NCI-H2227 treated with DMSO at 0.1 percent for 48 hours (cell line): ENCODE data around the gene ARHGEF26.

Experiments
- DNase-seq: peaks from one replicate; lab custom pipeline; 2025; lab: John Stamatoyannopoulos, UW

The ARHGEF26 gene

DNA sequence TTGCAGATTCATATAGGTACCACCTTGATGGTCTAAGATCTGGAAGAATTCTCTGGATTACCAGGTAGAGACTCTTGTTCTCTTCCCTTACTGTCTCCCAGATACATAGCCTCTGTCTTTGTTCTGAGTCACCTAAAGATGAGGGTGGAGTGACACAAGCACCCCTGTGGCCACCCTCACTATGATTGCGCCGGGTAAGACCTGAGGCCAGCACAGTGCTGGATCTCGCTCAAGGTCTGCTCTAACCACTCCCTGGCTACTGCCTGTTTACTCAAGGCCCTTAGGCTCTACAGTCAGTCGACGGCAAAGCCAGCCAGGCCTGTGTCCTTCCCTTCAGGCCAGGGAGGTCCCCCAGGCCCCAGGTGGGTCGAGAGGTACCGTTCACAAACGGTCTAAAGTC, 88.3 kb downstream of the ARHGEF26 start:
- no peak for DNase-seq

DNA sequence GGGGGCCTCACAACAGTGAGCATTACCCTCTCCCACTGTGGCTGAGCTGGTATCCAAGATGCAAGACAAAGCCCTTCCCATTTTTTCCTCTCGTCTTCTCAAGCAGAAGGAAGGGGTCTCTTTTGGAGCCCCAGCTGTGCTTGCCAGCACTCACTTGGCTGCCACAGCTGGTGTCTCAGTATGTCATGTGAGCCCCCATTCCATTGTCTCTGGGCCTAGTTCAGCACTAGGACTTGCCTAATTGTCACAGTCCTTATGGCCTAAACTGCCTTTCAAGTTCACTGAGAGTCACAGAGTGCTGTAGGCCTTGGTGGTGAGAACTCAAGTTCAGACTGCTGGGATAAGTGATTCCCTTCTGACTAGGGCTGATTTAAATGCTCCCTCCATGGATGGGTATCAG, 89.8 kb downstream of the ARHGEF26 start:
- no peak for DNase-seq

DNA sequence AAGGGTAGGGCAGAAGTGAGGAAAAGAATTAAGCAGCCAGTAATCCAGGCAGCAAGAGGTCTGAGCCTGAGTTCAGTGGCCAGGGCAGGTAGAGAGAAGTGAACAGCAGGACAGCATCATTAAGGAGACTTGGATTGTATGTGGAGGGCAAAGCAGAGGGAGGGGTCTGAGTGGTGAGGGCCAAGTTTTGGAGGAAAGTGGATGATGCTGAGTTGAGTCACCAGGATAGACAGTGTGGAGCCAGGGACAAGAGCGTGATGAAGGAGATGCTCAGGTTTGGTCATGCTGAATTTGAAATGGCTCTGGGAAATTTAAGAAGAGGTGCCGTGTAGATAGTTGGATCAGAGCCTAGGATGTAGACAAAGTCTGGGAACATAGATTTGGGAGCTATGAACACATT, 93.1 kb downstream of the ARHGEF26 start:
- no peak for DNase-seq

DNA sequence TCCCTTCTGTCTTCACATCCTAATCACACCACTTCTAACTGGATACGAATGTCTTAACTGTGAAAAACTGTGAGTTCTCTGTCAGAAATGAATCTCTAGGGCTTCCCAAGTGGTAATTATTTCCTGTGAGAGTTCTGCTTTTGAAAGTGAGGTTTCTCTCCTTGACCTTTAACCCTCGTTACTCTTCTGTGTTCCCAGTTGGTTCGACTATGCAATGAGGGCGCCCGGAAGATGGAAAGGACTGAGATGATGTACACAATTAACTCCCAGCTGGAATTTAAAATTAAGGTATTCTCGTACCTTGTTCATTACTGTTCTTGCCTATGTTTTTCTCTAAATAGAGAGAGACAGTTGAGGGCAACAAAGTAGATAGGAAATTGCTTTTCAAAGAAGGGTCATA, 96.5 kb downstream of the ARHGEF26 start:
- DNase-seq, result peak; percentile 87

DNA sequence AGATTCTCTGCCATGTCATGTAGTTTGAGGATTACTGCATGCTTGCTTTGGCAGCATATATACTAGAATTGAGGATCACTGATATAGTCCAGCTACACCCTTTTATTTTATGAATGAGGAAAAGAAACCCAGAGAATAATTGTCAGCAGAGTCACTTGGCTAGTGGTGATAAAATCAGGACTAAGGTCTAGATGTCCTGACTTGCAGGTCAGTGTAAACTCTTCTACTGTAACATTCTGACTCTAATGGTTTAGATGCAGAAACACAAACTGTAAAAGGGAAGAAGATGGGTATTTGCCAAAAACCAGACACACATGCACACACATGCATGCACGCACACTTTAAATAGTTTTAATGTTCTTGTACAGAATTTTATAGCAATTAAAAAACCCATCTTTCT, 97.5 kb downstream of the ARHGEF26 start:
- DNase-seq, result no peak

DNA sequence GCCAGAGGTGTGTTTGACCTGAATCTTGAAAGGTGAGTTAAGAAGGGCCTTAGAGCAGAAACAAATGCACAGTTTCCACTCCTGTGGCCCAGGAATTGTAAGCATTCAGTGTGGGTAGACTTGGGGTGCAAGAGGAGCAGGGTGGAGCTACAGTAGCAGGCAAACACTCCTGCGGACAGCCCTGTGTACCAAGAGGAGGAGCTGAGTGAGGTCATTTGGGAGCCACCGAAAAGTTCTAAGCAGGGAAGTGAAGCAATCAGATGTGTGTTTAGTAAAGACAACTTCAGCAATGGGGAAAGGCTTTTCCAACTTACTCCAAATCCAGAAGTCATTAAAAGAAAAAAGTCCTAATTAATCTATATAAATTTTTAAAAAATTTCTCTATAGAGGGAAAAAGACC, 99.3 kb downstream of the ARHGEF26 start:
- no peak for DNase-seq

DNA sequence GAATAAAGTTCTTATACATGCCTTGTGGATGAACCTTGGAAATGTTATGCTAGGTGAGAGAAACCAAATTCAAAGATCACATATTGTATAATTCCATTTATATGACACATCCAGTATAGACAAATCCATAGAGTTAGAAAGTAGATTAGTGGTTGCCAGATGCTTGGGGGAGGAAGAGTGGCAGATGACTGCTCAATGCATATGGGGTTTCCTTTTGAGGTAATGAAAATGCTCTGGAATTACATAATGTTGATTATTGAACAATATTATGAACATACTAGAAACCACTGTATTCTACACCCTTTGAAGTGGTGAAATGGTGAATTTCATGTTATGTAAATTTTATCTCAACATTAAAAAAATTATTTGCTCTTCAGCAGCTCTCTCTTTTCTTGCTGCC, 102.3 kb downstream of the ARHGEF26 start:
- no peak for DNase-seq

DNA sequence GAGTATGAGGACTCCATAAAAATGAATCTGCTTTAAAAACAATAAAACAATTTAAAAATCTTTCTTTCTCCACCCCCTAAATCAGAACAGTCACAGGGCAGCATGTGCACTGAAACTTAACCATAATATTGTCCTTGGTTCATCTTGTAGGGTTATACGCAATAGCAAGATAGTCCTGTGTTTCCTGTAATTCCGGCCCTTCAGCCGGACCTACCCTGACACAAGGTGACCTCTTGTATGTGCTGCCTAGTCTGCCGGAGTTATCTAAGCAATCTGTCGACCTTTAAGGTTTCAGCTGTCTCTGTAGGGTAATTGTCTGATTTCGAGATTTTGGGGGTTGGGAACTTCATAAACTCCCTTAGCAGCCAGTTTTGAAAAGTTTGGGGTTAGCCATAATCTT, 103.2 kb downstream of the ARHGEF26 start:
- DNase-seq, result no peak

DNA sequence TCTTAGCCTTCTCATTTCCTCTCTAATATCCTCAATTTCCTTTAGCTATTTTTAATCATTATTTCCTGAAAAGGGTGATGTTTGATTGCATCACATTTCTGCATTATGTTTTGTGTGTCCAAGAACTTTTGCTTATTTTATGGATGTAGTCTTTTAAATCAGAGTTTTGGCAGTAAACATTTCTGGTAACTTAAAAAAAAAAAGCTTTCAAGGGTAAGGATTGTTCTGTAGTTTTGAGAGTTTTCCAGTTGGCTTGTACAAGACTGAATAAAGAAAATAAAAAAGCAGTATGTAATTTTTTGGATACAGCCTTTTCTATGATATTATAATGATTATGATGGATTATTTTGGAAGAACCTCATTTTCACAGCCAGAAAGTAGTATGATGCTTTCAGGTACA, 103.7 kb downstream of the ARHGEF26 start:
- no peak for DNase-seq

DNA sequence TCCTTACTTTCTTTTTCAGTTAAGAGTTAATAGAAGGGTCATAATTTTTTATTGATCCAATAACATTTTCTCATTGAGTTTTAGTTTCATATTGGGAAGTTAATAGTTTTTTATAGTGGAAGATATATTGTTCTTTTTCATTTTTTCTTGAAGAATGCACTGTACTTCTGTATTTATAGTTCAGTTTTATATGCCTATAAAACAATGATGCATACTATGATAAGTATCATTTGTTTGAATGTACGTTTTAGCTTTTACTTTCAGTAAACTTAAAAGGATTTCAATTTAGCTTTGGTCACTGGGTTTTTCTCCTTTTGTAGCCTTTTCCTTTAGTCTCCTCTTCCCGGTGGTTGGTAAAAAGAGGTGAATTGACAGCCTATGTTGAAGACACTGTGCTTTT, 104.3 kb downstream of the ARHGEF26 start:
- DNase-seq, result no peak

DNA sequence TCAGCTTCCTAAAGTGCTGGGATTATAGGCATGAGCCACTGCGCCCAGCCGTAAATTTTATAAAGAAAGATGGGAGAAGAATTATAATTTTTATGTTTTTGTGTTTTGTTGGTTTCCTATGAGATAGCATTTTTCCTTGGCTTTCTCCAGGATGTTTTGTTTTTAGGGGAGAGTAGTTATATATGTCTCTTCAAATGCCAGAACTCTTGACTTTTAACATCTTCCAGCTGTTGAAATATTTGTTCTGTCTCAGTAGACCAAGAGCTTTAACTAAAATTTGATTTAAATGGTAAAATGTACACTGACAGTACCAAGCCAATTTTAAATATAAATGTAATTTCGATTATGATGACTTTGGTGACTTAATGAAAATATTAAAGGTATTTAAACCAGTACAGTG, 106.3 kb downstream of the ARHGEF26 start:
- no peak for DNase-seq

DNA sequence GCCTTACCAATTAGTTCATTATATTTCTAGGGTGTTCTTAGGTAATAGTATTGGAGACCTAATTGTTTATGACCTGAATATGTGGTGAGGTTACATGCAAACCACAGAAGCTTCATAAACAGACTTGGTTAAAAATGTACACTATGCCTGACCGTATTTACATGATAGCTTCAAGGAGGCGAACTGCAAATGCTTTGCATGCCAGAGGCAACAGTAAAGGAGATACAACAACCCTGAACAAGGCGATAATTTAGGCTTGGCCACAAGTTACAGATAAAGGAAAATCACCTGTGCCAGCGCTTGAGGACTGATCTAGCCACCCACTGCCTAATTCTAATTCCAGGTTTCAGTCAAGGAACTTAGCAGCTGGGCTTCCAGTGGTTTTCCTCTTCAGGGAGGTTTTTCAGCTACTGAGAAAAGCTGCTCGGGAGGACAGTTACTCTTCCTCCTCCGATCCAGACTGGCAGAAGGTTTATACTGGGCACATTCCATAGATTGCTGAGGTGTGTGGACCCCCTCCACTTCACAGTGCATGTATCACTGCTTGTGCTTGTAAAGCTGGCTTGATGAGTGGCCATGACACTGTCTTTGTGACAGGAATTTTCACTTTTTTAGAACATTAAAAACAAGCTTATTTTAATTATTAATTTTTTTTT, 107.5 kb downstream of the ARHGEF26 start:
- no peak for DNase-seq

DNA sequence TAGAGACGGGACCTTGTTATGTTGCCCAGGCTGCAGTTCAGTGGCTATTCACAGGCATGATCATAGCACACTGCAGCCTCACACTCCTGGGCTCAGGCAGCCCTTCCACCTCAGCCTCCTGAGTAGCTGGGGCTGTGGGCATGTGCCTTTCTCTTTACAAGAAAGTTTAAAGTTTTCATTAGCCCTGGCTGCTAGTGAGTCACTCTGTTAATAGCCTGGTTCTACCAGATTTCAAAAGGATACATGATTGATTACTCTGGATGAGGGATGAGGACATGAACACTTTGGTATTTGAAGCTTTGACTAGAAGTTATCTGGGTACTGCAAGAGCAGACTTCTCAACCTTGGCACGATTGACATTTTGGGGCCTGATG, 108.0 kb downstream of the ARHGEF26 start:
- DNase-seq, result no peak

DNA sequence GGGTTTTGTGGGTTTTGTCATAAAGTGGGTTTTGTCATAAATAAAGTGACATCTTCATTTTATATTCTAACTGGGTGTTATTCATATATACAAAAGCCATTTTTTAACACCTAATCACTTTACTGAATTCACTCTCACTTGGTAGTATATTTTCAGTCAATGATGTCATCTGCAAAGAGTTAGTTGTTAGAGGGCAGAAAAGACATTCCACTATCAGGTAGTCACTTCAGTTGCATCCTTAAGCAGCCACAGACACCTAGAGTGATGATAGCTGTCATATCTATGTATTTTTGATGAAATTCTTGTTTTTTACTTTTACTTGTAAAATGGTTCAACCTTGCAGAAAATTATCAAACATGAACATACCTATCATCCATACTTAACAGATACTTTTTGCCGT, 114.1 kb downstream of the ARHGEF26 start:
- DNase-seq, result no peak

DNA sequence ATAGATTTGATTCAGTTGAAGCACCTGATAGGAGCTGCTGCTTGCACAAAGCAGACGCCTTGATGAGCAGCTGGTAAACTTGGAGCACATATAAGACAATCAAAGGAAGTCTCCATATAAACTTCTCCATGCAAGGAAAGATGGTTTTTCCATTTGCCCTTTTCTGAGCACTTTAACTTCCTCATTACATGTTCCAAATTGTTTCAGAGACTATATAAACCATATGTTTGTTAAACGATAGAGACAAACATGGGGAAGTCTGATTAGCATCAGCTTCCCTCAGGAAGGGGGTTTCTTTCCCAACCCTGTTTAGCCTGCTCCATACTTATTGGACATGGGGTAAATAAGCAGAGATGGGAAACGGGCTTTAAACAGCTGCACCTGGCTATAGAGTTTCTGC, 115.1 kb downstream of the ARHGEF26 start:
- no peak for DNase-seq

DNA sequence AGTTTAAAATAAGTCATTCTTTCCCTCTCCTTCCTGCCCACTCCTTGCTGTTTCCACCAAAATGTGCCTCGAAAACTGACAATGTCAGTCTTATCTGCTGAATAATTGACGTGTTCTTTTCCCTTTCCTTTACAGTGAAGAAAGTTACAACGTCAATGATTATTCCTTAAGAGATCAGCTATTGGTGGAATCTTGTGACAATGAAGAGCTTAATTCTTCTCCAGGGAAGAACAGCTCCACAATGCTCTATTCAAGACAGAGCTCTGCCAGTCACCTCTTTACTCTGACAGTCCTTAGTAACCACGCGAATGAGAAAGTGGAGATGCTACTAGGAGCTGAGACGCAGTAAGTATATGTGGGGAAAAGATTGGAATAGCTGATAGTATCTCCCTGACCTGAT, 119.0 kb downstream of the ARHGEF26 start:
- DNase-seq, result no peak

DNA sequence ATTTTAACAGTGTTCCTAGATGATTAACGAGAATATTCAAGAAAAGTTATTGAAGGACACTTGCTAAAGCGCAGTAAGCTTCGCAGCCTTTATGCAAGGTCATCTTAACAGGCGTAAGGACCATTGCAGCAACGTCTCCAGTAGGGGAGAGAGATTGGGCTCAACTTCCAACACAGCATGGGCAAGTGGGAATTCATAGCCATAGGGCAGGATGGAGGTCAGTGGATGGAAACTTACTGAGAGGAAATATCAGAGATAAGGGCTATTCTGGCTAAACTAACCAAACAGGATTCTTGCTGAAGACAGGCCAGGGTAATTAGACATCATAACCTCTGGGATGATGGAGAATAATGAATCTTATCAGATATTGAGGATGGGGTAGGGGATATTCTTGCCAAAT, 120.3 kb downstream of the ARHGEF26 start:
- DNase-seq, result no peak

DNA sequence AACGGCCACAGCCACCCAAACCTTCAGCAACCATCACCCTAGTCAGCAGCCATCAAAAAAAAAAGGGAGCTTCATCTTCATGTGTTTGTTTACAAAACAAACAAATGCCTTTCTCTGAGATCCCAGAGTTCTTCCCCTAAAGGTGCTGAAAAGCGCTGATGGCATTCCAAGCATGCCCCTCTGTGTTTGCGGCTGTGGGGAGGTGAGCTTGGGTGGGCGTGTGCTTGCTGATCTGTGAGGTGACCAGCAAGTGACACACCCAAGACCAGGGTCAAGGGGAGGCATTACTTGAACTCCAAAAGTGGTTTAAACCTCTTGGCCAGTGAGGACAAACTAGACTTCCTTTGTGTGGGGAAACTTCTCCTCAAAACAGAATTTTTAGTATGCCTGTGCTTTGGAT, 121.6 kb downstream of the ARHGEF26 start:
- no peak for DNase-seq

DNA sequence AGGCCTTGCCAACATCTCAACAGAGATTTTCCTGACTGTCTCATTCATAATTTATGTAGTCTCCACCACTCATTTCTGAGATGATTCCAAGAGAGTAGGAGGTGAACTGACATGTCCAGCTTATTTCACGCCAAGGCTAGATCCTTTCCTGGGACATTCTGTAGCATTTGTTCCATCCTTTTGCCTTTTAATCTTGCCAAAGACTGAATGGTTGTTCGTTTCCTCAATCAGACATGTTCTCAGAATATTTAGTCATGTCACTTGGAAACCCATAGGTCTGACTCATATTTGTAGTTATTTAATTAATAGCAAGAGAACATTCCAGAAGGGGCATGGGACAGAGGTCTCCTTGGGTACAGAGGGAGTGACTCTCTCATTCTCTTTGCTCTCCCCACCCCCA, 122.2 kb downstream of the ARHGEF26 start:
- DNase-seq, result no peak

DNA sequence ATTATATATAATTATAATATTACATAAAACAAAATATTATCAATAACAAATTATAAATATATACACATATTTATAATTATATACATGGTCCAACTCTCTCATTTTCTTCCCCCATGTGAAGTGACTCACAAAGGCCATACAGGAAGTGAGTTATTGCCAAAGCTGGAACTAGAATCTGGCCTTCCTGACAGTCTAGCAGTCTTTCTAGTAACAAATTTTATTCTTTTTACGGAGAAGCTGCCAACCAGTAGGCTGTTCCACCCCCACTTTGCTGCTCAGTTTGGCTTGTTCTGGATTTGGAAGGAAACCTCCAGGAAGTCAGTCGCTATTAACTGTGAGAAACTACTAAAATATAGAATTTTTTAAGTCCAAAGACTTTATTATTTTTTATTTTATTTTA, 123.5 kb downstream of the ARHGEF26 start:
- DNase-seq, result no peak

DNA sequence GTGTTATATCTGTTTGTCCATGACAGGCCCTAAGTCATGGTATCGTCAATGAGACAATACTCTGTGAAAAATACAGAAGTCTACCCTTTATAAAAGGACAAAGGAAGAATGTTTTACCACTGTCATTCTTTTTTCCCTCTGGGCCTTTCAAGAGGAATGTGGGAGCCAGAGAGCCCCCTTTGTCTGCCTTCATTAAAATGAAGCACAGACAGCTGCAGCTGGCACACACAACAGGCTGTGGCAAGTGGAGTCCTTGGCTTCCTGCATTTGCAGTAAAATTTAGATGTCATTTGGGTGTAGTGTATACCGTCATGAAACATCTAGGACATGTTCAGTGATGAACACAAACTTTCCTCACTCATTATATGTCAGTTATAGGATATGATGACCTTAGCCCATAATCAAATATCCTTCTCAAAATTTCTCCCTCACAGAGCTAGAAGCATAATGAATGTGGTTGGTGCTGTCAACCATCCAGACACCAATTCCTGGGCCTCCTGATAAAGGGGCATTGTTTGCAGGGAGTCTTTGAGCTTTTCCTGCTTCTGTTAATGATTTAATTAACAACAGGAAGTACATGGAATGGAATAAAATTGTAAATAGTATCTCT, 126.7 kb downstream of the ARHGEF26 start:
- DNase-seq, result no peak

DNA sequence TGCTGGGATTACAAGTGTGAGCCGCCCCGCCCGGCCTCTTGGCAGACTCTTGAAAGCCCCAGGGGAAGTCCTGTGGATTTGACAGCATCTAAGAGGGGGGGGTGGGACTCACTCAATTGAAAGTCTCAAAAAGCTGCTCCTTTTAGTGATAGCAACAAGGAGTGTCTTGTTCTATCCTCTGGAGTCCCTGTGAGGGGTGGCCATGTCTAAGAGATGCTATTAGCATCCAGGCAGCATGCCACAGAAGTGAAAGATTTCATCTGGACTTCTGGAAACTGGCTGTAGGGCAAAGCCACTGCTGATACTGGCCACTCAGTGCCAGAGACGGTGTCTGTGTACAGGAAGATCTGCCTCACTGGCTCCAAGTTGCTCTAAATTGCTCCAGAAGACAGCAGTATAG, 129.1 kb downstream of the ARHGEF26 start:
- no peak for DNase-seq

DNA sequence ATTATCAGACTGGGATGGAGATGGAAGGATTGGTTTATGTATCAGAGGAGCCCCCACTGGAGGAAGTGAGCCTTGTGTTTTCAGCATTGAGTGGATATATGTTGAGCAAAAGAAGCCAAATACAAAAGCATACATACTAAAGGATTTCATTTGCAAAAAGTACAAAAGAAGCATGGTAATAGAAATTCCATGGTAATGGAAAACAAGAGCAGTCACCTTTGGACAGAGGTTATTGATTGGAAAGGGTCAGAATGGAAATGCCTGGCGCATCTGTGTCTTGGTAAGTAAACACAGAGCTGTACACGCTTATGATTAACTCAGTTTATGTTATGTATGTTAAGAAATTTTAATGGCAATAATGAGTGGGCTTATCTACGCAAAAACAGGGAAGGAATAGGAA, 130.4 kb downstream of the ARHGEF26 start:
- no peak for DNase-seq
